ENCODE data around the gene CSNK1A1.

Gene CSNK1A1

DNA sequence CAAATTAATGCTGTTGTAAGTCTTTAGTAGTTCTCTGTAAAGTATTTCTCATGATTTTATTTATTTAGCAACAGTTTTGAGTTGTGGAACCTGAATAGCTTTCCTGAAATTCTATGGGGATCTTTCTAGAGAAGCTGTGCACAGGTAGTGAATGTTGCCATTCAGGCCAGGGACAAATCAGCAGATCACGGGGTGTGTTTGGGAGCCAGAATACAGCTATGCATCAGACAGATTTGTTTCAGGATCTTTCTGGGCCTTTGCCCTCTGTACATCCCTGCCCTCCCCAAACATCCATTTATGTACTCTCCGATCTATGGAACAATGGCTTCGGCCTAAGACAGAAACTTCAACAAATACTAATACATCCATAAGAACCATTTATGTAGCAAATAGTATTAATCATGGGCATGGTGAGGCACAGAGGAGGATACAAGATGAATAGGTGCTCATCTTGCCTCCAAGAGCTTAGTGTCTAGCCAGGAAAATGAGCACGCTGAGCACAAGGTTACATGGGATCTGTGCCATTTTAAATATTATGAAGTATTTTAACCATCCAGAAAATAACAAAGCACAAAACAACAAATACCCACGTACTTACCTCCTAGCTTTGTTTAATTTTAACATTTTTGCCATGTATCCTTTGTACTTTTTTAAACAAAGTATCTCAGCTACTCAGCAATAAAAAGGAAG lies 43.1 kb upstream of the CSNK1A1 start:
- Histone ChIP-seq H3K18ac (ENCODE audit: low read length) (no peak overlapping the region), H3K4ac (ENCODE audit: low read depth, low read length) (no peak overlapping the region), H3K14ac (ENCODE audit: low read length) (no peak overlapping the region), H4K8ac (ENCODE audit: low read depth, low read length) (no peak overlapping the region), H3K27ac (ENCODE audit: low read depth, low read length) (no peak overlapping the region), H3K23ac (ENCODE audit: low read length) (no peak overlapping the region), H3K36me3 (ENCODE audit: control insufficient read depth in 1 of 2, insufficient read depth in 2 of 2, low read length in 2 of 2) (no peaks in the 10 kb centered on the region), H3K9ac (ENCODE audit: low read length) (no peak overlapping the region), H3K79me2 (ENCODE audit: control insufficient read depth, insufficient read depth, low read length, poor library complexity) (no peaks in the 10 kb centered on the region), H3K27me3 (ENCODE audit: insufficient read depth, low read length) (no peaks in the 10 kb centered on the region), H2BK120ac (ENCODE audit: insufficient read depth, low read length, poor library complexity) (no peak overlapping the region), H3K4me2 (ENCODE audit: low read length) (no peak overlapping the region), H3K9me3 (ENCODE audit: insufficient read depth, low read depth, low read length) (no peaks in the 10 kb centered on the region), H3K4me3 (ENCODE audit: low read depth, low read length) (no peak overlapping the region), H3K79me1 (ENCODE audit: low read length) (peaks cover 2% of the 10 kb centered on the region), H2BK5ac (ENCODE audit: low read depth, low read length, poor library complexity) (no peak overlapping the region), H4K91ac (ENCODE audit: low read depth, low read length) (no peak overlapping the region), H2AFZ (ENCODE audit: insufficient read depth, low read length, poor library complexity) (no peak overlapping the region), H2AK5ac (ENCODE audit: low read length) (no peak overlapping the region), H4K12ac (ENCODE audit: low read depth, low read length) (no peak overlapping the region), H2BK12ac (ENCODE audit: low read length) (no peak overlapping the region), H3K4me1 (ENCODE audit: control insufficient read depth in 1 of 2, insufficient read depth in 2 of 2, low read length in 2 of 2) (no peaks in the 10 kb centered on the region)
- WGBS (ENCODE audit: extremely low coverage, insufficient coverage, insufficient read length) = no CpG with 5 or more reads among the region's 5 CpGs
- DNase-seq = no peak

DNA sequence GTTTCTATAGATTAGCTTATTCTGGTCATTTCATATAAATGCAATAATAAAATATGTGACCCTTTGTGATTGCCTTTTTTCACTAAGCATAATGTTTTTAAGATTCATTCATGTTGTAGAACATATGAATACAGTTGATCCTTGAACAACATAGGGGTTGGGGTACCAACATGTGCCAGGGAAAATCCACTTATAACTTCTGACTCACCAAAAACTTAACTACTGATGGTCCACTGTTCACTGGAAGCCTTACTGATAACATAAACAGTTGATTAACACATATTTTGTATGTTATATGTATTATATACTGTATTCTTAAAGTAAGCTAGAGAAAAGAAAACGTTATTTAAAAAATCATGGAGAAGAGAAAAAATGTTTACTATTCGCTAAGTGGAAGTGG lies 42.1 kb upstream of the CSNK1A1 start:
- H3K4me3 ChIP-seq (ENCODE audit: low read depth, low read length) = no peak overlapping the region
- H4K91ac ChIP-seq (ENCODE audit: low read depth, low read length) = no peak overlapping the region
- H2AFZ ChIP-seq (ENCODE audit: insufficient read depth, low read length, poor library complexity) = no peak overlapping the region
- no peak overlapping the region for H3K4ac ChIP-seq (ENCODE audit: low read depth, low read length)
- H3K9me3 ChIP-seq (ENCODE audit: insufficient read depth, low read depth, low read length) = no peaks in the 10 kb centered on the region
- H3K79me2 ChIP-seq (ENCODE audit: control insufficient read depth, insufficient read depth, low read length, poor library complexity) = no peaks in the 10 kb centered on the region
- H2AK5ac ChIP-seq (ENCODE audit: low read length) = no peak overlapping the region
- no peak overlapping the region for H2BK5ac ChIP-seq (ENCODE audit: low read depth, low read length, poor library complexity)
- no peaks in the 10 kb centered on the region for H3K27me3 ChIP-seq (ENCODE audit: insufficient read depth, low read length)
- H3K23ac ChIP-seq (ENCODE audit: low read length) = no peak overlapping the region
- no peak overlapping the region for H4K12ac ChIP-seq (ENCODE audit: low read depth, low read length)
- no peak overlapping the region for H3K4me2 ChIP-seq (ENCODE audit: low read length)
- no peak overlapping the region for H3K27ac ChIP-seq (ENCODE audit: low read depth, low read length)
- no peak overlapping the region for H2BK12ac ChIP-seq (ENCODE audit: low read length)
- no peak overlapping the region for H2BK120ac ChIP-seq (ENCODE audit: insufficient read depth, low read length, poor library complexity)
- peaks cover 5% of the 10 kb centered on the region for H3K79me1 ChIP-seq (ENCODE audit: low read length)
- no peaks in the 10 kb centered on the region for H3K36me3 ChIP-seq (ENCODE audit: control insufficient read depth in 1 of 2, insufficient read depth in 2 of 2, low read length in 2 of 2)
- H3K9ac ChIP-seq (ENCODE audit: low read length) = no peak overlapping the region
- H3K4me1 ChIP-seq (ENCODE audit: control insufficient read depth in 1 of 2, insufficient read depth in 2 of 2, low read length in 2 of 2) = no peaks in the 10 kb centered on the region
- no CpG with 5 or more reads among the region's 2 CpGs for WGBS (ENCODE audit: extremely low coverage, insufficient coverage, insufficient read length)
- H4K8ac ChIP-seq (ENCODE audit: low read depth, low read length) = no peak overlapping the region
- H3K14ac ChIP-seq (ENCODE audit: low read length) = no peak overlapping the region
- no peak for DNase-seq
- no peak overlapping the region for H3K18ac ChIP-seq (ENCODE audit: low read length)

DNA sequence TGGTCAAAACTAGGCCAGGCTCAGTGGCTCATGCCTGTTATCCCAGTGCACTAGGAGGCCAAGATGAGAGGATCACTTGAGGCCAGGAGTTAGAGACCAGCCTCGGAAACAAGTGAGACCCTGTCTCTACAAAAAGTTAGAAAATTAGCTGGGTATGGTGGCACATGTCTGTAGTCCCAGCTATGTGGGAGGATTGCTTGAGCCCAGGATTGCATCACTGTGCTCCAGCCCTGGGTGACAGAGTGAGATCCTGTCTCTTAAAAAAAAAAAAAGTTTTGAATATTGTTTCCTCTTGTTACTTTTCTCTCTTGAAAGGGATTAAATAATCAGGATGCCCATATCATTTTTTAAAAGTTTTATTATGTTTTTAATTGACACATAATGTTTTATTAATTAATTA lies 37.7 kb upstream of the CSNK1A1 start:
- Histone ChIP-seq H3K4me3 (ENCODE audit: low read depth, low read length) (no peak overlapping the region), H3K23ac (ENCODE audit: low read length) (no peak overlapping the region), H3K14ac (ENCODE audit: low read length) (no peak overlapping the region), H3K4me1 (ENCODE audit: control insufficient read depth in 1 of 2, insufficient read depth in 2 of 2, low read length in 2 of 2) (peaks cover 0 to 6% of the 10 kb centered on the region in 2 experiments), H2BK120ac (ENCODE audit: insufficient read depth, low read length, poor library complexity) (no peak overlapping the region), H3K4me2 (ENCODE audit: low read length) (no peak overlapping the region), H3K27ac (ENCODE audit: low read depth, low read length) (no peak overlapping the region), H4K8ac (ENCODE audit: low read depth, low read length) (peak overlapping the region; percentile 11), H3K9ac (ENCODE audit: low read length) (no peak overlapping the region), H3K4ac (ENCODE audit: low read depth, low read length) (no peak overlapping the region), H3K36me3 (ENCODE audit: control insufficient read depth in 1 of 2, insufficient read depth in 2 of 2, low read length in 2 of 2) (no peaks in the 10 kb centered on the region), H2AFZ (ENCODE audit: insufficient read depth, low read length, poor library complexity) (no peak overlapping the region), H2BK12ac (ENCODE audit: low read length) (no peak overlapping the region), H3K27me3 (ENCODE audit: insufficient read depth, low read length) (no peaks in the 10 kb centered on the region), H4K12ac (ENCODE audit: low read depth, low read length) (no peak overlapping the region), H2AK5ac (ENCODE audit: low read length) (no peak overlapping the region), H2BK5ac (ENCODE audit: low read depth, low read length, poor library complexity) (no peak overlapping the region), H3K9me3 (ENCODE audit: insufficient read depth, low read depth, low read length) (no peaks in the 10 kb centered on the region), H4K91ac (ENCODE audit: low read depth, low read length) (peak overlapping the region; percentile 11), H3K79me2 (ENCODE audit: control insufficient read depth, insufficient read depth, low read length, poor library complexity) (no peaks in the 10 kb centered on the region), H3K18ac (ENCODE audit: low read length) (no peak overlapping the region), H3K79me1 (ENCODE audit: low read length) (peaks cover 6% of the 10 kb centered on the region)
- peak in 1 of 2 donors; percentile 64 for DNase-seq
- WGBS (ENCODE audit: extremely low coverage, insufficient coverage, insufficient read length) = no CpG with 5 or more reads among the region's 1 CpG

GRCh38 chr5:149586708-149587318 lies 35.6 kb upstream of the CSNK1A1 start:
- H2BK5ac ChIP-seq (ENCODE audit: low read depth, low read length, poor library complexity) = no peak overlapping the region
- no peak overlapping the region for H3K4me3 ChIP-seq (ENCODE audit: low read depth, low read length)
- H3K4ac ChIP-seq (ENCODE audit: low read depth, low read length) = no peak overlapping the region
- H4K8ac ChIP-seq (ENCODE audit: low read depth, low read length) = no peak overlapping the region
- no peak overlapping the region for H2BK12ac ChIP-seq (ENCODE audit: low read length)
- peaks cover 6% of the 10 kb centered on the region for H3K79me1 ChIP-seq (ENCODE audit: low read length)
- no CpG with 5 or more reads among the region's 1 CpG for WGBS (ENCODE audit: extremely low coverage, insufficient coverage, insufficient read length)
- no peak overlapping the region for H3K18ac ChIP-seq (ENCODE audit: low read length)
- DNase-seq = peak; percentile 61 to 89
- H3K14ac ChIP-seq (ENCODE audit: low read length) = no peak overlapping the region
- H3K27me3 ChIP-seq (ENCODE audit: insufficient read depth, low read length) = no peaks in the 10 kb centered on the region
- peaks cover 3 to 6% of the 10 kb centered on the region in 2 experiments for H3K4me1 ChIP-seq (ENCODE audit: control insufficient read depth in 1 of 2, insufficient read depth in 2 of 2, low read length in 2 of 2)
- no peak overlapping the region for H3K4me2 ChIP-seq (ENCODE audit: low read length)
- peak overlapping the region; percentile 16 for H3K27ac ChIP-seq (ENCODE audit: low read depth, low read length)
- H3K9me3 ChIP-seq (ENCODE audit: insufficient read depth, low read depth, low read length) = no peaks in the 10 kb centered on the region
- H3K36me3 ChIP-seq (ENCODE audit: control insufficient read depth in 1 of 2, insufficient read depth in 2 of 2, low read length in 2 of 2) = no peaks in the 10 kb centered on the region
- H3K79me2 ChIP-seq (ENCODE audit: control insufficient read depth, insufficient read depth, low read length, poor library complexity) = no peaks in the 10 kb centered on the region
- H2AFZ ChIP-seq (ENCODE audit: insufficient read depth, low read length, poor library complexity) = no peak overlapping the region
- H2AK5ac ChIP-seq (ENCODE audit: low read length) = no peak overlapping the region
- no peak overlapping the region for H4K91ac ChIP-seq (ENCODE audit: low read depth, low read length)
- H3K9ac ChIP-seq (ENCODE audit: low read length) = no peak overlapping the region
- H3K23ac ChIP-seq (ENCODE audit: low read length) = no peak overlapping the region
- H2BK120ac ChIP-seq (ENCODE audit: insufficient read depth, low read length, poor library complexity) = no peak overlapping the region
- no peak overlapping the region for H4K12ac ChIP-seq (ENCODE audit: low read depth, low read length)
